ENCODE data around the gene SINHCAF.

GRCh38 chr12:31246470-31246850 is 79.5 kb downstream of the SINHCAF start:
- TF ChIP-seq CTCF (IDR thresholded peaks at IDR 0.05; ENCODE audit: poor library complexity, severe bottlenecking) (no peak), RAD21 (conservative IDR thresholded peaks at IDR 0.05) (no peak), TAF1 (IDR thresholded peaks at IDR 0.05; ENCODE audit: low read depth) (no peak), SMC3 (conservative IDR thresholded peaks at IDR 0.05; ENCODE audit: poor library complexity) (no peak)

Measured in neural cell (in vitro differentiated cells).